GM12873 (cell line): ENCODE data around the gene EPHA3.

Experiments used
- CTCF ChIP-seq: IDR thresholded peaks from 2 replicates; pipeline ENCODE4 v1.5.1; 2012; ENCODE audit warnings: low read depth, mild to moderate bottlenecking, moderate library complexity, low read length, control low read depth; ENCODE audit not compliant: insufficient read depth; ENCODE audit errors: missing control alignments

EPHA3 gene

GRCh38 chr3:89227634-89228033 lies 120.2 kb downstream of the EPHA3 start:
- no peak for TF ChIP-seq CTCF

- no peak for TF ChIP-seq CTCF
Measured at GRCh38 chr3:89232155-89232554, 124.7 kb downstream of the EPHA3 start.

- TF ChIP-seq CTCF, result no peak
Measured at GRCh38 chr3:89234620-89235019, 127.2 kb downstream of the EPHA3 start.

- TF ChIP-seq CTCF, result no peak
Measured at GRCh38 chr3:89238846-89239245, 131.4 kb downstream of the EPHA3 start.

GRCh38 chr3:89239774-89240173 lies 132.4 kb downstream of the EPHA3 start:
- no peak for TF ChIP-seq CTCF

- no peak for TF ChIP-seq CTCF
Measured at GRCh38 chr3:89245612-89246011, 138.2 kb downstream of the EPHA3 start.

GRCh38 chr3:89246326-89246725 lies 138.9 kb downstream of the EPHA3 start:
- TF ChIP-seq CTCF, result peak; percentile 8
